Activated CD8-positive, alpha-beta memory T cell treated with anti-CD3 and anti-CD28 coated beads for 24 hours (primary cell): ENCODE results near the gene MAP7D3.
"Not testable (repeated sequence)": the region's sequence is repeated elsewhere in the genome, so short reads cannot be mapped to it uniquely, and the experiment has no call there.

Experiments
- DNase-seq: peaks from one replicate; pipeline ENCODE4 v3.0.0-alpha.2; 2020

MAP7D3 gene

DNA sequence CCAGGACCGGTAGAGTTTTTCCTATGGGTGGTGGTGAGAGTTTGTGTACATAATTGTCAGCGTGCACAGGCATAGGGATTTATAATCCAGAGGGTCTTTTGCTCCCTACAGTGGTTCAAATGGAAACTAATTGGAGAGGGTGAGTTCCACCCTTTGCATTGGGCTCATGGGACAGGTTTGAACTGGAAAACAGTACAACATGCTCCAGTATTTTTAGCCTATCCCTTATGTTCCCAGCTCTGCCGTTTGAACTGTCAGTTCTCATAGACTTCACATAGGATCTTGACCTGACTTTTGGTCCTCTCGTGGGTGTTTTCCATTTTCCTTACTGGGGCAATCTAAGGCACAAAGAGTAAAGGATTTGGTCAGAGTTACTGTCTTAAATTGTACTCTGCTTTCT is 72.1 kb downstream of the MAP7D3 start:
- DNase-seq, result no peak

DNA sequence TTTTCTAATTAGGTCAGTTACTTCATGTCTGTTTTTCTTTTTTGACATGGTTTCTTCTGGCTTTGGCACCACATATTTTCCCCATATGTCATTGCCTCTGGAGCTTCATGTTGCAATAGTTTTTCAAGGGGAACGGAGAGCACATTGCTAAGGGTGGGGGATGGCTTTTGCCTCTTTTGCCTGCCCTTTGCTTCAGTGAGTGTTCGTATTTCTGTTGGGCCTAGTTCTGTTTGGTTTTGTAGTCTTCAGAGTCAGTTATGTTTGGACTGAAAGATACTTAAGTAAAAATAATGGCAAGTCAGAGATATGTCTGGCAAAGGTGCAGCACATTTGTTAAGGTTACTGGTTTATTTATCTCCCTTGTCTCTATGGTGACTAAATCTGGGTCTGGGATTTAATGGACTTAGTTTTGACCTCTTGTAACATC is 74.8 kb downstream of the MAP7D3 start:
- no peak for DNase-seq

DNA sequence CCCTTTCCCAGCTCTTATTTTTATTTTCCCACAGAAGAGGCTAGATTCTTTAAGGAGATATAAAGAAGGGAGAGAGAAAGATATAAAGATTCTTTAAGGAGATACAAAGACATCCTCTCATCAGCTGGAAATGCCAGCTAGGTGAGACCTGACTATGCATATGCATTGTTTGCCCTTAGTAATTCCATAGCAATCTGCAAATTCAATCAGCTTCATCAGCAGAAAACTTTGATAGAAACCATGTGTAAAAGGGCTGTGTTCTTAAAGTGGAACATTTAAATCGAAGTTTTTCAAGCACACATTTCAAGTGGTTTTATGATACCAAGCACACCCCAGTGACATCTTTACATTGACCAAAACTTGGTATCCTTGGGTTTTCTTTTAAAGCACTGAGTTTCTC is 79.8 kb downstream of the MAP7D3 start:
- DNase-seq, result no peak

DNA sequence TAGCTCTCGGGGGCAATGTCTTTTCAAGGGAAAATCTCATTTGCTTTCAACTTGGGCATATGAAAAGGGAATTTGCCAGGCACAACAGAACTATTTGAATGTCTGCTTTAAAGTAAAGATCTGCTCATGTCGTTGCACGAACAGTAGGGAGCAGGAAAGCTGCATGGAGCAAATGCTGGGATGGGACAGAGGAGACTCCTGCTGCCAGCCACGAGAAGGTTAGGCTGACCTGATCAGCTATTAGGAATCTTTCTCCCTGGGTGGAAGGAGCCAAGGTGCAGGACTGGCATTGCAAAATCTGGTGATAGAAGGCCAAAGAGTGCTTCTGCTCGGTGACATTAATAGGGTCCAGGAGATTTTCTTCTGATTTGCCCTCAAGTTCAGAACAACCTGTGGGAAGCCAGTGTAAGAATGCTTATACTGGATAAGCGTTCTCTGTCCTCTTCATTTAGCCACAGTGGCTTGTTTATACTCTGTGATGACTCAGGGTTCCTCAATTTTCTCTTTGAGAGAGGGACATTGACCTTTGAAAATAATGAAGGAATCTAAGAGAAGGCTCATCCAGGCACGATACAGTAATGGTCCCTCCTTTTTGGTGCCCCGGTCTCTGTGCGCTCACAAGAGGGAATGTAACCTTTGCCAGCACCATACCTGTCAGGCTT is 80.9 kb downstream of the MAP7D3 start:
- DNase-seq, result no peak

DNA sequence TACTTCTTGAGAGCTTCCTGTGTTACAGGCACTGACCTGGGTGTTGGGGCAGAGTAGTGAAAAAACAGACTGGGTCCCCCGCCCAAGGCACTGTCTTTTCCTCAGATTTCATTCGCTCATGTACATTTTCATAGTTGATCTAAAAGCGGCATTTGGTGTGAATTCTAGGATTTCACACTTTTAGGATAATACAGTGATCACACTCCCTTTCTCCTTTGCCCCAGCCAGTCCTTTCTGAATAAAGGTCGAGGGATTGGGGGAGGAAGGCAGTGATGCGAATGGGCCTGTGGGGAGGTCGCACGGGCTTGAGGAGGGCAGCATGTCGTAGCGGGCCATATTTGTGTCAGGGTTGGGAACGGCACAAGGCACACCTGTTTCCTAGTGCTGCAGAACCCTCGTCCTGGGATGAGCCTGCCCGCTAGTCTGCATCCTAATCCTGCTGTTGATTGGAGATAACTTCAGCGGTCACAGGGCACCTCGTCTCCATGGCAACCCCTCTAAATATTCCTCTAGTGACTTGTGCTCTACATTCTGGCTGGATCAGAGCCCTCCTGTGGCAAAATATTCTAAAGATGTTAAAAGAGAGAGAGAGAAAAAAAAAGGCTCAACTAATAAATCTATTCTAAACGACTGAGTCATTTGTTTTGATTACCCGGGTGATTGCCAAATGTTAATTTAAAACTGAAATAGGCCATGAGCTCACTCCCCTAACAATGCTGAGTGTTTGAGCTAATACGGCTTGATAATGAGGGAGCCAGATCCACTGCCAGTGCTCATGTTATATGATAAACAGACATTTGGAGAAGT is 82.1 kb downstream of the MAP7D3 start:
- DNase-seq, result no peak

DNA sequence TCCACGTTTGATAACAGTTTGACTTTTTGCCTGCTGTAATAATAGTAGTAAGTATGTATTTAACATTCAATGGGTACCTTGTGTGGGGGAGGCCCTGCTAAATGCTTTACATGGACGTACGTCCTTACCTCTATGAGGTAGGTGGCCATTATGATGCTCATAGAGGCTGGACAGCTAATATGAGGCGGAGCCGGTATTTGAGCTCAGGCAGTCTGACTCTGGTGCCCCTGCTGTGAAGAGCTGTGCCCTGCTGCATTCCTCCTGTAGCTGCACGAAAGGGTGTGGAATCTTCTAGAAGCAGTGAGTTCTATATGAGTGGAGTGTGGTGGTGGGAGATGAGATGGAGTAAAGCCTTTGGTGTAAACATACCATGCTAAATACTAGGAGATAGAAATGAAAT is 83.2 kb downstream of the MAP7D3 start:
- DNase-seq, result not testable (repeated sequence)

DNA sequence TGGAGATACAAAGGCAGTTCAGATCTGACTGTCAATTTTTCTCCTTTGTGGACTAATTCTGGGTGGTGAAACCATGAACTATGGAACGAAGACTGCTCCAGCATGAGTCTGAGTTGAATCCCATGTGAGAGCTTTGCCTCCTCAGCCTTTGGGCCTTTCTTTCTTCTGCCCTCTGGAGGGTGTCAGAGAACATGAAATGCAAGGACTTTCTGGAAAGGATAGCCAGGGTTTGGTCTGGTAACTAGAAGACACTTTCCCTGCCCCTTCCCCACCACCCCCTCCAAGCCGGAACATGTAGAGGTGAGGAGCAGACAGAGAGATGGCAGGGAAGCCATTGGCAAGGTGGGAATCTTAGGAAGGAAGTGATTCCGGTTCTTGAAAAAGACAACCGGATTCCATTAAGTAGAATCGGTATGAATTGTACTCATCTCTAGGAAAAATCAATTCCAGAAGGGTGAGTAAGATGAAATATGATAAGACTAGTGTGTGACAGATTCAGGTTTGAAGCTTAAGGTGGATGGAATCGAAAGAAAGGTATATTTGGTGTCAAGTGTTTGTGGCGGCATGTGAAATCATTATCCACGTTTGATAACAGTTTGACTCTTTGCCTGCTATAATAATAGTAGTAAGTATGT is 84.9 kb downstream of the MAP7D3 start:
- no peak for DNase-seq

DNA sequence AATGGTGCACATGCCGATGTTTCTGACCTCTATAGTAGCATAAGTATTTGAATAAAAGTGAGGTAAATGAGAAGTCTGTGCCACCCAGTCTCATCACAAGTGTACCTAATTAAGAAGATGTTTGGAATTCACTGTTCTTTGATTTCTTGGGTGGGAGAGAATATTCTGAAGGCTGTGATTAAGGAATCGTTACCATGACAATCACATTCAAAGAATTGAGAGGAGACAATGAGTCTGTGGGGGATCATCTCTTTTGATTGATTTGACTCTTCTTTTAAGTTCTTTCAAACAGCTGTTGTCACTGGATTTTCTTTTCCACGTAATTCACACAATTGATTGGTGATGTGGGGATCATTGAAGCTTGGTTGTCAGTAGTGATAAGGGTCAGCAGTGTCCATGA is 85.8 kb downstream of the MAP7D3 start:
- no peak for DNase-seq

DNA sequence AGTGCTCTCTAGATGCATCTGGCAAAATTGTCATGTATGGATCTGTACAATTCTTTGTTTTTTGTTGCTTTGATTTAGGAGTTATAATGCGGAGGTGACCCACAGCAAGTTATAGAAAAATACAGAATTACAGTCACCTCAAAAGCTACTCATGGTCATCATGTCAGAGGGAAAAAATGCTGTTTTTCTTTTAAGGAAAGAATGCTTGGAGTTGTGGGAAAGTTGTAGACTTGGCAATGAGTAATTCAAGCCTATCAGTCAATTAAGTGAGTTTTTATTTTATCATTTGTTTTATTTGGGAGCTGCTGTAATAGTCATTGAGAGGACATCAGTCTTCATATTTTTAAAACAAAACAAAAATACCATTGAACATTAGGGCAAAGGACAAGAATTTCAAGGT is 87.5 kb downstream of the MAP7D3 start:
- no peak for DNase-seq
